Measurements from ENCODE around the gene DAPK3. TPM values are rescaled to one million over a fixed set of nuclear protein-coding genes. Genes with fewer than 3 reads are reported as not detected.
A peak's percentile ranks its signal among the peaks of the same experiment; 100 is the strongest.
"Not testable (repeated sequence)": the region's sequence is repeated elsewhere in the genome, so short reads cannot be mapped to it uniquely, and the experiment has no call there.

Gene DAPK3
- total RNA-seq, 6 experiments from 2014 or later: 13.1 to 63.7 (median 24.9) TPM

DNA sequence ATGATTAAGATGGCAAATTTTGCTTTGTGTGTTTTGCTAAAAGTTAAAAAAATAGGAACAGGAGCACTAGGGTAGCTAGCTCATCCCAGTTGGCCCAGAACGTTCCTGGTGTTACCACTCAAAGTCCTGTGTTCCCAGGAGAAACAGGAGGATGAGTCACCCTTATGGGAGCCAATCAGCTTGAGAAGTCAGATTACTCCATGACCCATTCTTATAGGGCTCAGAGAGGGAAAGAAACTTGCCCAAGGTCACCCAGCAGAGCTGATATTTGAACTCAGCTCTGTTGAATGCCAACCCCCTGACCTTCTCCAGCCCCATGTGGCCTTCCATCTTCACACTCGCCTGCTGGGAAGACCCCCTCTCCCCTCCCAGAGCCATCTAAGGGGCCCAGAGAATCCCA, 25.1 kb downstream of the DAPK3 start:
- no peaks in the 10 kb centered on the region for H3K27me3 ChIP-seq
- peak in 1 of 4 donors; percentile 46 for ATAC-seq
- H3K4me1 ChIP-seq: no peaks in the 10 kb centered on the region
- TF ChIP-seq, protein P1, sequence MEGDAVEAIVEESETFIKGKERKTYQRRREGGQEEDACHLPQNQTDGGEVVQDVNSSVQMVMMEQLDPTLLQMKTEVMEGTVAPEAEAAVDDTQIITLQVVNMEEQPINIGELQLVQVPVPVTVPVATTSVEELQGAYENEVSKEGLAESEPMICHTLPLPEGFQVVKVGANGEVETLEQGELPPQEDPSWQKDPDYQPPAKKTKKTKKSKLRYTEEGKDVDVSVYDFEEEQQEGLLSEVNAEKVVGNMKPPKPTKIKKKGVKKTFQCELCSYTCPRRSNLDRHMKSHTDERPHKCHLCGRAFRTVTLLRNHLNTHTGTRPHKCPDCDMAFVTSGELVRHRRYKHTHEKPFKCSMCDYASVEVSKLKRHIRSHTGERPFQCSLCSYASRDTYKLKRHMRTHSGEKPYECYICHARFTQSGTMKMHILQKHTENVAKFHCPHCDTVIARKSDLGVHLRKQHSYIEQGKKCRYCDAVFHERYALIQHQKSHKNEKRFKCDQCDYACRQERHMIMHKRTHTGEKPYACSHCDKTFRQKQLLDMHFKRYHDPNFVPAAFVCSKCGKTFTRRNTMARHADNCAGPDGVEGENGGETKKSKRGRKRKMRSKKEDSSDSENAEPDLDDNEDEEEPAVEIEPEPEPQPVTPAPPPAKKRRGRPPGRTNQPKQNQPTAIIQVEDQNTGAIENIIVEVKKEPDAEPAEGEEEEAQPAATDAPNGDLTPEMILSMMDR (IDR thresholded peaks at IDR 0.05): no peak
- no peak for TF ChIP-seq POLR2A (IDR thresholded peaks at IDR 0.05)
- H3K9me3 ChIP-seq: no peaks in the 10 kb centered on the region
- no peak for DNase-seq
- H3K4me3 ChIP-seq: no peak overlapping the region
- intact Hi-C loops (cut with DNase I): no loop called here
- WGBS (ENCODE audit: insufficient coverage, low coverage, low lambda C conversion rate, missing lambda C conversion rate): 26% methylated on average over 2 of the region's 2 CpGs
- H3K27ac ChIP-seq: no peak overlapping the region
- H3K36me3 ChIP-seq: no peaks in the 10 kb centered on the region

DNA sequence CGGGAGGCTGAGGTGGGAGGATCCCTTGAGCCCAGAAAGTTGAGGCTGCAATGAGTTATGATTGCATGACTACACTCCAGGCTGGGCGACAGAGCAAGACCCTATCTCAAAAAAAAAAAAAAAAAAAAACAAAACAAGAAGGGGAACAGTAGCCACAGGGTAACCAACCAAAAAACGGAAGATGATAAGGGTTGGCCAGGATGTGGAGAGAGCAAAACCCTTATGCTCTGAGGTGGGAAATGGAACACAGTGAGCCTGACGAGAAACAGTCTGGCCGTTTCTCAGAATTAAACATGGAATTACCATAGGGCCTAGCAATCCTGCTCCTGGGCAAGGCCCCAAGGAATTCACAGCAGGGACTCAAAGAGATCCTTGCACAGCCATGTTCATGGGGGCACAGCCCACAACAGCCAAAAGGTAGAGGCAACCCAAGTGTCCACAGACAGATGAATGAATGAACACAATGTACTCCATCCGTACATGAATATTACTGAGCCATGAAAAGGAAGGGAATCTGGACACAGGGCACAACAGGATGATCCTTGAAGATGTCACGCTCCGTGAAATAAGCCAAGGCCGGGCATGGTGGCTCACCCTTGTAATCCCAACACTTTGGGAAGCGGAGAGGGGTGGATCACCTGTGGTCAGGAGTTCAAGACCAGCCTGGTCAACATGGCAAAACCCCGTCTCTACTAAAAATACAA, 26.7 kb downstream of the DAPK3 start:
- 62% methylated on average over 10 of the region's 11 CpGs for WGBS (ENCODE audit: insufficient coverage, low coverage, low lambda C conversion rate, missing lambda C conversion rate)
- intact Hi-C loops (cut with DNase I): no loop called here
- no peaks in the 10 kb centered on the region for H3K27me3 ChIP-seq

GRCh38 chr19:3942790-3943409, 28.0 kb downstream of the DAPK3 start:
- H3K27me3 ChIP-seq: no peaks in the 10 kb centered on the region
- intact Hi-C loops (cut with DNase I): no loop called here

More for the DNA sequence above, 26.7 kb downstream of the DAPK3 start:
- ATAC-seq (no peak), DNase-seq (no peak)
- no peak for TF ChIP-seq POLR2A (IDR thresholded peaks at IDR 0.05)
- TF ChIP-seq, protein P1 (IDR thresholded peaks at IDR 0.05): no peak
- Histone ChIP-seq H3K4me1 (no peaks in the 10 kb centered on the region), H3K9me3 (no peaks in the 10 kb centered on the region), H3K4me3 (no peak overlapping the region), H3K27ac (no peak overlapping the region), H3K36me3 (no peaks in the 10 kb centered on the region)

GRCh38 chr19:3938300-3938950, 32.5 kb downstream of the DAPK3 start:
- H3K27me3 ChIP-seq; H3K4me3 ChIP-seq; intact Hi-C loops (cut with DNase I); ATAC-seq; DNase-seq; H3K4me1 ChIP-seq; H3K36me3 ChIP-seq; H3K9me3 ChIP-seq; H3K27ac ChIP-seq: not testable (repeated sequence)
- WGBS (ENCODE audit: insufficient coverage, low coverage, low lambda C conversion rate, missing lambda C conversion rate): 94% methylated on average over 20 of the region's 22 CpGs

More at GRCh38 chr19:3942790-3943409, 28.0 kb downstream of the DAPK3 start:
- DNase-seq (no peak), ATAC-seq (no peak)
- H3K27ac ChIP-seq: no peak overlapping the region
- TF ChIP-seq, protein P1 (IDR thresholded peaks at IDR 0.05): no peak
- TF ChIP-seq POLR2A (IDR thresholded peaks at IDR 0.05): no peak
- H3K4me3 ChIP-seq: no peak overlapping the region
- no peaks in the 10 kb centered on the region for H3K36me3 ChIP-seq
- 69% methylated on average over 7 of the region's 8 CpGs for WGBS (ENCODE audit: insufficient coverage, low coverage, low lambda C conversion rate, missing lambda C conversion rate)
- no peaks in the 10 kb centered on the region for H3K4me1 ChIP-seq
- H3K9me3 ChIP-seq: no peaks in the 10 kb centered on the region
